ENCODE measurements around the gene CCDC74A.

- TF ChIP-seq, protein P1, sequence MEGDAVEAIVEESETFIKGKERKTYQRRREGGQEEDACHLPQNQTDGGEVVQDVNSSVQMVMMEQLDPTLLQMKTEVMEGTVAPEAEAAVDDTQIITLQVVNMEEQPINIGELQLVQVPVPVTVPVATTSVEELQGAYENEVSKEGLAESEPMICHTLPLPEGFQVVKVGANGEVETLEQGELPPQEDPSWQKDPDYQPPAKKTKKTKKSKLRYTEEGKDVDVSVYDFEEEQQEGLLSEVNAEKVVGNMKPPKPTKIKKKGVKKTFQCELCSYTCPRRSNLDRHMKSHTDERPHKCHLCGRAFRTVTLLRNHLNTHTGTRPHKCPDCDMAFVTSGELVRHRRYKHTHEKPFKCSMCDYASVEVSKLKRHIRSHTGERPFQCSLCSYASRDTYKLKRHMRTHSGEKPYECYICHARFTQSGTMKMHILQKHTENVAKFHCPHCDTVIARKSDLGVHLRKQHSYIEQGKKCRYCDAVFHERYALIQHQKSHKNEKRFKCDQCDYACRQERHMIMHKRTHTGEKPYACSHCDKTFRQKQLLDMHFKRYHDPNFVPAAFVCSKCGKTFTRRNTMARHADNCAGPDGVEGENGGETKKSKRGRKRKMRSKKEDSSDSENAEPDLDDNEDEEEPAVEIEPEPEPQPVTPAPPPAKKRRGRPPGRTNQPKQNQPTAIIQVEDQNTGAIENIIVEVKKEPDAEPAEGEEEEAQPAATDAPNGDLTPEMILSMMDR (IDR thresholded peaks at IDR 0.05) = no peak
- no peak for TF ChIP-seq POLR2A (IDR thresholded peaks at IDR 0.05)
These were observed 7.2 kb upstream of the CCDC74A start for GRCh38 chr2:131520526-131520925.

All from heart left ventricle (tissue), 13 donors.